RWPE2 (cell line): Measurements from ENCODE around the gene C1GALT1C1L.

Source experiments
- ATAC-seq: fragments of 200-7000 bp; cut with Tn5 transposase; 3 replicates; pipeline ENCODE4 v1.9.1; 2021; ENCODE audit warnings: low read depth
- DNase-seq: peaks from one replicate; pipeline ENCODE4 v3.0.0-alpha.2; 2020; ENCODE audit warnings: low spot score
- H3K27ac ChIP-seq: fragments of 450-650 bp; 2 replicates; pipeline ENCODE4 v1.5.1; 2017; ENCODE audit warnings: mild to moderate bottlenecking; ENCODE audit not compliant: poor library complexity, severe bottlenecking
- H3K27me3 ChIP-seq: fragments of 250-450 bp; sonication (Bioruptor Pico); 2 replicates; pipeline ENCODE4 v1.5.1; 2021; ENCODE audit warnings: mild to moderate bottlenecking, moderate library complexity; ENCODE audit not compliant: insufficient read depth, poor library complexity, severe bottlenecking
- H3K36me3 ChIP-seq: fragments of 250-450 bp; sonication (Bioruptor Pico); 2 replicates; pipeline ENCODE4 v1.5.1; 2020; ENCODE audit warnings: low read depth, mild to moderate bottlenecking, moderate library complexity
- H3K4me1 ChIP-seq: fragments of 250-450 bp; sonication (Bioruptor Pico); 2 replicates; pipeline ENCODE4 v1.5.1; 2021; ENCODE audit warnings: mild to moderate bottlenecking, moderate library complexity; ENCODE audit not compliant: insufficient read depth, poor library complexity, severe bottlenecking
- H3K4me3 ChIP-seq: fragments of 250-450 bp; sonication (Bioruptor Pico); 2 replicates; pipeline ENCODE4 v1.5.1; 2021; ENCODE audit warnings: mild to moderate bottlenecking, moderate library complexity; ENCODE audit not compliant: severe bottlenecking
- H3K9me3 ChIP-seq: fragments of 250-450 bp; sonication (Bioruptor Pico); 2 replicates; pipeline ENCODE4 v1.5.1; 2021; ENCODE audit warnings: mild to moderate bottlenecking, moderate library complexity; ENCODE audit not compliant: severe bottlenecking
- TF ChIP-seq, protein P1 (sequence below): fragments of 450-650 bp; IDR thresholded peaks from one replicate; pipeline ENCODE4 v1.5.1; 2017; ENCODE audit warnings: mild to moderate bottlenecking, moderate library complexity; ENCODE audit not compliant: poor library complexity, severe bottlenecking

C1GALT1C1L gene

DNA sequence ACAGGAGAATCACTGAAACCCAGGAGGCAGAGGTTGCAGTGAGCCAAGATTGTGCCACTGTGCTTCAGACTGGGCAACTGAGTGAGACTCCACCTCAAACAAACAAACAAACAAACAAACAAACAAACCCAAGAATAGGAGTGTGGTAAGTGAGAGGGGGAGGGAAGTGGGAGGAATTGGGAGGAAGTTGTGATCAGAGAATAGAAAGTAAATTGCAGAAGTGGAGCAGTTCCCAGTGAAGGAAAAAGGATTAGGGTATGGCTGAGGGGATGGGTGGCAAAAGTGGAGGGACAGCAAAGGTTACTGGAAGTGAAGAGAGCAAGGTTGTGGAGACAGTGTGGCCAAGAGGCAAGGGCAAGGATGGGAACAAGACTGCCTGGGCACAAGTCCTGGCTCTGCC is 41.1 kb upstream of the C1GALT1C1L start:
- TF ChIP-seq, protein P1, sequence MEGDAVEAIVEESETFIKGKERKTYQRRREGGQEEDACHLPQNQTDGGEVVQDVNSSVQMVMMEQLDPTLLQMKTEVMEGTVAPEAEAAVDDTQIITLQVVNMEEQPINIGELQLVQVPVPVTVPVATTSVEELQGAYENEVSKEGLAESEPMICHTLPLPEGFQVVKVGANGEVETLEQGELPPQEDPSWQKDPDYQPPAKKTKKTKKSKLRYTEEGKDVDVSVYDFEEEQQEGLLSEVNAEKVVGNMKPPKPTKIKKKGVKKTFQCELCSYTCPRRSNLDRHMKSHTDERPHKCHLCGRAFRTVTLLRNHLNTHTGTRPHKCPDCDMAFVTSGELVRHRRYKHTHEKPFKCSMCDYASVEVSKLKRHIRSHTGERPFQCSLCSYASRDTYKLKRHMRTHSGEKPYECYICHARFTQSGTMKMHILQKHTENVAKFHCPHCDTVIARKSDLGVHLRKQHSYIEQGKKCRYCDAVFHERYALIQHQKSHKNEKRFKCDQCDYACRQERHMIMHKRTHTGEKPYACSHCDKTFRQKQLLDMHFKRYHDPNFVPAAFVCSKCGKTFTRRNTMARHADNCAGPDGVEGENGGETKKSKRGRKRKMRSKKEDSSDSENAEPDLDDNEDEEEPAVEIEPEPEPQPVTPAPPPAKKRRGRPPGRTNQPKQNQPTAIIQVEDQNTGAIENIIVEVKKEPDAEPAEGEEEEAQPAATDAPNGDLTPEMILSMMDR: no peak
- DNase-seq: no peak
- H3K4me1 ChIP-seq: peaks cover 12% of the 10 kb centered on the region
- no peak for ATAC-seq
- no peaks in the 10 kb centered on the region for H3K9me3 ChIP-seq
- H3K36me3 ChIP-seq: no peaks in the 10 kb centered on the region
- no peak overlapping the region for H3K4me3 ChIP-seq
- no peak overlapping the region for H3K27ac ChIP-seq
- H3K27me3 ChIP-seq: no peaks in the 10 kb centered on the region

DNA sequence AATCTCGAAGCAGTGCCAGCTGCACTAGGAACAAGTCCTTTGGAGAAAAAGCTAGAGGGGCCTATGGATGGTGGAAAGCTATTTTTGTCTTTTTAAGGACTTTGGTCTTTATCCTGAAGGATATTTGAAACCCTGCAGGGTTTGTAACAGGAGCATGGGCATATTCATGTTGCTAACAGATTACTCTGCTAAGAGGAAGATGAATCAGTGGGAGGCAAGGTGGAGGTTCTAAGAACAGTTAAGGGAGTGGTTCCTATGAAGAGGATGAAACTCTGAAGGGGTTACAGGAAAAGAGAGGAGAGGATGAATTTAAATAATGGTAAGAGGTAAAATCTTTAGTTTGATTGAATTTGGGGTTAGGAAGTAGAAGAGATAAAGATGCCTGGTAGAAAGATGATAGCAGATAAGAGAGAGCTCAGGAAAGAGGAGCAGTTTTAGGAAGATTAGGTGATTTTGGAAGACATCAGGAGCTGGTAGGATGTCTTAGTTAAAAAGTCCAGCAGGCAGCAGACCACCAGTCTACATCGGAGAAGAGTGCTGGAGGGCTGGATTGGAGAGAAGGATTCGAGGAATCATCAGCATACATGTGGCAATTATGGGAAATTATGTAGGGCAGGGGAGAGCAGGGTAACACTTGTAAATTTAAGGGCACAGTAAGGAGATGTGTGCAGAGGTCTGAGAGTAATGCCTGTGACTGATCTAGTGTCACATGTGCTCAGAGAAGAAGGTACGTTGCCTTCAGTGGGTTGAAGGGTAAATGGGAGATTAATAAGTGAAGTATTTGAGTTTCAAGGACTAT is 39.3 kb upstream of the C1GALT1C1L start:
- H3K36me3 ChIP-seq: no peaks in the 10 kb centered on the region
- no peaks in the 10 kb centered on the region for H3K27me3 ChIP-seq
- H3K4me1 ChIP-seq: peaks cover 12% of the 10 kb centered on the region
- 0 out of 3 replicates have a peak, but pooled peaks have one; percentile 25 for ATAC-seq
- TF ChIP-seq, protein P1: no peak
- H3K4me3 ChIP-seq: no peak overlapping the region
- DNase-seq: no peak
- H3K9me3 ChIP-seq: no peaks in the 10 kb centered on the region
- H3K27ac ChIP-seq: no peak overlapping the region

DNA sequence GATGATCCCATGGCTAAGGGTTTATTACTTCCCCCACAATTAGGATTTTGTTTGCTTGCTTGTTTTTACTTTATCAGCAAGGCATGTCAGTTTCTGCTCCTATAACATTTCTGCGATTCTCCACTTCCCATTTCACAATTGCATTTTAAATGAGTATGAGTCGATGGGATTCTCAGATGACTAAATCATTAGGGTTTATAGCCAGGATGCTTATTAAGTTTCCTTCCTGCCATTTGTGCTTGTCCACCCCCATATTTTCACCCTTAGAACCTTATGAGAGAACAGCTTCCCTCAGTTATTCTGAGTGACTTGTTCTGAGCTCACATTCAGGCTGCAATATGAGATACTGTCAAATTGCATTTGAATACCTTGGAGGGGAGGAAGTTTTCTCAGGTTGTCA is 37.9 kb upstream of the C1GALT1C1L start:
- Histone ChIP-seq H3K4me1 (peaks cover 12% of the 10 kb centered on the region), H3K9me3 (no peaks in the 10 kb centered on the region), H3K27ac (no peak overlapping the region), H3K4me3 (no peak overlapping the region), H3K27me3 (no peaks in the 10 kb centered on the region), H3K36me3 (no peaks in the 10 kb centered on the region)
- TF ChIP-seq, protein P1: no peak
- peak; percentile 54; the same call in 1 of the 3 replicates for ATAC-seq
- no peak for DNase-seq

DNA sequence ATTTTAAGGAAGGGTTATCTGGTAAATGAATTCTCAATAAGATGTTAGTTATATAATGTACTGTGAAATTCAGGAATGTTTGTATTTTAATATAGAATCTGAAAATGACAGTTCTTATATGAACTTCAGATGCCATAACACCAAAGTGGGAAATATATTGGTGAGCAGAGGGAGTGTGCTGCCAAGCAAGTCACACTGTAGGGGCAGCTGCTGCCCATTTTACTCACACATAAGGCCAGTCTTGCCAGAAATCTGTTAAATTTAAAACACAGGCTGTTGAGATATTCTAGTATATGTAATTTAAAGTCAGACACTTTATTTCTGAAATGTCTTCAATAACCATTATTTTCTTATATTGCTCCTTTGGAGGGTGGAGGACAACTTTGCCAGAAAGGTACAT is 34.6 kb upstream of the C1GALT1C1L start:
- no peak for ATAC-seq
- TF ChIP-seq, protein P1: no peak
- Histone ChIP-seq H3K4me3 (no peak overlapping the region), H3K4me1 (peaks cover 12% of the 10 kb centered on the region), H3K27ac (no peak overlapping the region), H3K27me3 (no peaks in the 10 kb centered on the region), H3K9me3 (no peaks in the 10 kb centered on the region), H3K36me3 (no peaks in the 10 kb centered on the region)
- no peak for DNase-seq

DNA sequence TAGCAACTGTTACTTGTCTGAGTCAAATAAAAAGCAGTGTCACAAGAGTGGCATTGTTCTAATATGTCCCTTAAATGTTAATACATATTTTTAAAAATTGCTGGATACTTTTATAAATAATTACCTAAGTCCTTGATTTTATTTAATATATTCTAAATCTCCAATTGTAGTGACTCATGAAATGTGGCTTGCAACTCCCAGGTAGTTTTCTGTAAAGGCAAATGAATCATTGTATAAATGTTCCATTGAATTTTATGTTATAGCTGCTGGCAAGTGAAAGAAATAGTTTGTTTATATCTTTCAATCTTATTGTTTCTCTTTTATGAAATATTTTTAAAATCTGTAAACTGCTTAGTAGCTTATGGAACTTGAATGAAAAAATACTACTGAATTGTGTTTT is 32.7 kb upstream of the C1GALT1C1L start:
- Histone ChIP-seq H3K36me3 (no peaks in the 10 kb centered on the region), H3K9me3 (no peaks in the 10 kb centered on the region), H3K27ac (no peak overlapping the region), H3K4me1 (peaks cover 4% of the 10 kb centered on the region), H3K27me3 (no peaks in the 10 kb centered on the region), H3K4me3 (no peak overlapping the region)
- no peak for ATAC-seq
- no peak for DNase-seq
- TF ChIP-seq, protein P1: no peak
